Smooth muscle cell of the brain vasculature (primary cell): ENCODE results near the gene APOL2.
"Not testable (repeated sequence)": the region's sequence is repeated elsewhere in the genome, so short reads cannot be mapped to it uniquely, and the experiment has no call there.

Source experiments
- DNase-seq: peaks from one replicate; pipeline ENCODE4 v3.0.0-alpha.2; 2012; ENCODE audit warnings: low read depth, low spot score

APOL2 gene

DNA sequence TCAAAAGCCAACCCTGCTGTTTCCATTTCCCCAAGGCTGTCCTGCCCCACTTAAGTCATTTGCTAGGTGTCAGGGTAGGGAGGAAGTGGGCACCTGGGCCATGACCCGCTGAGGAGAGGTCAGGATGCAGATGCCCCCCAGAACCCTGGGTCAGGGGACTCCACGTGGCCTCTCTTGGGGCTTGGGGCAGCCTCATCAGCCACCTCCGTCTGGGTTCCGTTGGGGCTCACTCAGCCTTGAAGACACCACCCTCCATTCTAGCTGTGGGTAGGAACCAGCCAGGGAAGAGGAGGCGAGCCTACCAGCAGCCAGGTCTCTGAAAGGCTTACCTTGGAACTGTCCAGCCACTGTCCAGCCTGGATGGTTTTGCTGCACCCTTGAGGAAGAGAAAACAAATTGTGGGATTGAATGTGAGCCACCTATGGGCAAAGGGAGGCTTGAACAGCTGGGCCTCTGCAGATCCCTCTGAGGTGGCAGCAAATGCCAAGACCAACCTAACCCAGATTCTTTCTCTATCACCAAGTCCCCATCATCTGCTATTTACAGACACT lies 40.3 kb downstream of the APOL2 start:
- no peak for DNase-seq

DNA sequence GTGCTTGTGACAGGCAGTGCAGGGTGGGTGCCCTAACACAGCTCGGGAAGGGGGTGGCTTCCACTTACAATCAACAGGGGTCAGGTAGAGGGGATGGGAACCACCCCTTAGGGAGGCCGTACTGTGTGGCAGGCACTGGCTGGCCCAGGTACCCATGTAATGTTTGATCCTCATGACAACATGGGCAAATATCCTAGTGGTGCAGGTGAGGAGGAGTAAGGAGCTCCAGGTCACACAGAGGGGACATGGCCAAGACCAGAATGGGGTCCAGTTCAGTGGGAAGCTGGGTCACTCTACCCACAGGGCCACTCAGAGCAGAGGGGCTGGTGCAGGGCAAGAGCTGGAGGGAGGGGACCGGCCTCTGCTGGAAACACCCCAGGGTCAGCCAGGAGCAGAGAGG lies 40.8 kb downstream of the APOL2 start:
- no peak for DNase-seq

DNA sequence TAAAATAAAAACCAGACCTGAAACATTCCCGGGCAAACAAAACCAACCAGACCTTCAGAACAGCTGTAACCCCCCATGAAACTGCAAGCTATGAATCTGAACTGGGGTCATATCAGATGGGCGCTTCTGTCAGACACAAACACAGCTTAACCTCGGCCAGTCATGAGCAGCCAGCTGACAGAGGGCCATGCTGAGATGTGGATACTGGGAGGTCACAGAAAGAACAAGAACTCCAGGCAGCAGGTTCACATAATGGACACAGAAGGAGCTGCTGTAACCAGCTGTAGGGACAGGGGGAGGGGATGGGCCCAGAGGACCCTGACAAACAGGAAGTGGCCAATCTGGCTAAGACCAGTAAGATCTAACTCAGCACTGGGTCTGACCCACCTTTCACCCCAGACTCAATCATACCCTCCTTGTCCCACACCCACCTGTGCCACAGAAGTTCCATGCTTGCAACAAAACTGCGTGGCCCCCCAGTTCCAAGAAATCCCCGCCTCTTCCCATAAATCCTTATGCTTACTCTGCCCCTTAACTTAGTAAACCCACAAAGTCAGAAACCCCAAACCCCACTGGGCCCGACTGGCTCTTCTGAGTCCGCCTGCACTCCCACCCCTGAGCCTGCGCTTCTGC lies 41.7 kb downstream of the APOL2 start:
- no peak for DNase-seq

DNA sequence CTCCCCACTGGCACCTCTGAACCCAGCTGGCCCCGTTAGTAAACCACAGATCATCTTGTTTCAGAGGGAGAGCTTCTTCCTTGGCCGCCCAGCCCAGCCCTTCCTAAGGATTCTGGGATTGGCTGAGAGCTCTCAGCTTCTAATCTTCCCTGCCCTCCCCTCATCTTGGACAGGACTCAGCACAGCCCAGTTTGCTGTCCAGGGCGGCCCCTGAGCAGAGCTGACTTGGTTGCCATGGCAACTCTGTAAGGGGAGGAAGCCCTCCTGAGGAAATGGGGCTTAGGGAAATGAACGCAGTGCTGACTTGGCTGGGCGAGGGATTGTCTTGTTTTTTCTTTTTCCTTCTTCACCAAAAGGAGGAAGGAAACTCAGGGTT lies 42.3 kb downstream of the APOL2 start:
- no peak for DNase-seq

DNA sequence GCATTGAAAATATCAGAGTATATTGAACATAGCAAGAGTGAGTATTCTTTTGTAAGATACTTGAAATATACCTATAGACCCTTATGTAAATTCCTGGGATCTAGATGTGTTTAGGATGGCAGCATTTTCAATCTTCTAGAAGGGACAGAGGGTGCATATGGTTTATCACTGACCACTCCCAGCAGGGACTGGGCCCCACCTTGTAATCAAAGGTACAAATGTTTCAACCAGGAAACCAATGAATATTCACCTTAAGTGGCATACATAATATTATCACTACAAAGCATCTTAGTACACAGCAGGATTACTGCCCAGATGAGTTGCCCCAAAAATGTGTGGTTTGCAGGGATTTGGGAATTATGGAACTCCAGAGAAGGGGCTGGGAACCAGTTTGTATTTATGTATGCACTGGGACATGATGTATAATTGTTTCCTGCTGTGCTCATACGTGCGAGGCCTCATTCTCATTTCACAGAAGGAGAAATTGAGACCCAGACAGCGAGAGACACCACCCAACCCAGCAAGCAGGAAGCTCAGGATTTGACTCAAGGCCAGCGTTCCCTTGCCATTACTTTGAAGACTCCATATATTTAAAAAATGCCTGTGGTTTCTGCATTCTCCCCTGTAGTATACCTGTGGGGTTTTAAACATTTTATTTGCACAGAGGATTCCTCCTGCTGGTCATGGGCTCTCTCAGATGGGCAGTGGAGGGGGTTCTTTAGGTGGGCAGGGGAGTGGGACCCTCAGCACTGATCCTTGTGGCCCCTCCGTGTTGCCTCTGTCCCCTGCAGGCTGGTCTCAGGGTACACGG lies 42.9 kb downstream of the APOL2 start:
- no peak for DNase-seq

DNA sequence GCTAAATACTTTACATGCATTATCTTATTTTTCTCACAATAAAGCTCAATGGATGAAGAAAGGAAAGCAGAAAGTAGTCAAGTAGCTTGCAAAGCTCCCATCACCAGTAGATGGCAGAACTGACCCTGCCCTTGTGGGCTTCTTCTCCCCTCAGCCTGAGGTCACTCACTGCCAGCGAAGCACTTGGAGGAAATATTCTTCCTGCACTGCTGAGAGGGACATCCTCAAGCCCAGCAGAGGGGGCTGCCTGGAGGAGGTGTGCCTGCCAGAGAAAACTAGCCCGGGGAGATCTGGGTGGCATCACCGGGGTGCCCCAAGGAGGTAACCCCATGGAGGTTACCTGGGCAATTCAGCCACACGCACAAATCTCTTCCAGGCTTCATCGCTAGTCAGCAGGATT lies 44.4 kb downstream of the APOL2 start:
- DNase-seq = no peak

DNA sequence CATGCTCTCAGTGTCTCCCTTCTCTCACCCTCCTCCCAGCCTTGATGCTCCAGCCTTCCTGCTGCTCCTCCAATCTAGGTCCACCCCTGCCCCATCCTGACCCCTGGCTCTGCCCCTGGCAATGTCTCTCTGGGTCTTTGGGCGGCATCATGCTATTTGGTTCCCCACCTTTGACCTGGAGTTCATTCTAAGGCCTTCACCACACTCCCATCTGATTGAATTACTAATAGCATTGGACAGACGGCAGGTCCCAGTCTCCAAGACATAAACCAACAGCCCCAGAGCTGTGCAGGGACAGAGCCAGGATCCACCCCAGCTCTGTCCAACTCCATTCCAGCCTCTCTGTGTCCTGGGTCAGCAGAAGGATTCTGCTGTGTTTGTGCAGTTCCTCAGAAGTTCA lies 44.9 kb downstream of the APOL2 start:
- DNase-seq = no peak

DNA sequence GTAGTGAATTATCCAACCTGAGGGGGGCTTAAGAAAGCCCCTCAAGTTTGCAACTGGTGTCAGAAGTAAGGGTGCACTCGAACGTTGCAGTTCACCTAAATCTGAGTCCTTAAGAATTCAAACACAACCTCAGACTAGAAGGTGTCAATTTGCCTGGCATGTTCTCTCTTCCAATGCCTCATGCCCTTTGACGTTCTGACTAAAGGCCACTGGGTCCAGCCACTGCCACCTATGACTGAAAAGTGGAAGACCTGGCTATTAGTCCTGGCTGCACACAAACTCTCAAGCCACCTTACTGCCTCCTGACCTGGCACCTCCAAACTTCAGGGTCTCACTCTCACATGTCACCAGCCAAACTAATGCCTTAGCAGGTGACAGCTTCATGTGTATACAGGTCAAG lies 45.8 kb downstream of the APOL2 start:
- DNase-seq = no peak

DNA sequence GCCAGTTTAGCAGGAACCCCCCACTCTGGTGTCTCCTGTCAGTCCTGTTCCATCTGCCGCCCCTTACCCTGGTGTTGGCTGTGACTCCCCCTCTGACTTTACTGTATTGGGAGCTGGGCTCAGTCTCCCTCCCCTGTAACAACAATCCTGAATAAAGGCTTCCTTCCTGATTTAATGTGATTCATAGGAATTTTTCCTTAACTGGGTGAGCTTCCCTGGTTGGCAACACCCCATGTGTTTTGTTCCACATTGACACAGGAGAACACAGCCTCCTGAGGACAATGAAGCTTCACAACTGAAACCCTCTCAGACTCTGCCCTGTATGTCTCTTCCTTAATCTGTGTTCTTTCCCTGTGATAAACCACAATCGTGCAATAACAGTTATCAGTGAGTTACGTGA lies 46.2 kb downstream of the APOL2 start:
- DNase-seq = no peak

DNA sequence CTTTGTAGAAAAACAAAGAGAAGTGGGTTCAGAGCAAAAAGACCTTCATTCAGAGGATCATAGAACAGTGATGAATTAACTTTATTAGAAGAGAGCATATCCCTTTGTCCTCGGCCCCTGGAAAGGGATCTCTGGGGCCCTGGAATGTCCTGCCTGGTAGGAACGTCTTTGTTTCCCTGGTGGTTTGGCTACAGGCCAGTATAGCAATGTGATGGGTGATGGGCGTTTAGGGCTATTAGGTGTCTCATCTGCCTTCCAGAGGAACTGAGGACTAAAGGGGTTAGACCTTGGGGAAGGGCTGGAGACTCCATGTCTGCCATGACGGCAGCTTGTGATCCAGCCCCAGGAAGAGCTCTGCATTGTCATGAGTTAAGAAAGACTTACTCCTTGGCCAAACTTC lies 46.8 kb downstream of the APOL2 start:
- no peak for DNase-seq

DNA sequence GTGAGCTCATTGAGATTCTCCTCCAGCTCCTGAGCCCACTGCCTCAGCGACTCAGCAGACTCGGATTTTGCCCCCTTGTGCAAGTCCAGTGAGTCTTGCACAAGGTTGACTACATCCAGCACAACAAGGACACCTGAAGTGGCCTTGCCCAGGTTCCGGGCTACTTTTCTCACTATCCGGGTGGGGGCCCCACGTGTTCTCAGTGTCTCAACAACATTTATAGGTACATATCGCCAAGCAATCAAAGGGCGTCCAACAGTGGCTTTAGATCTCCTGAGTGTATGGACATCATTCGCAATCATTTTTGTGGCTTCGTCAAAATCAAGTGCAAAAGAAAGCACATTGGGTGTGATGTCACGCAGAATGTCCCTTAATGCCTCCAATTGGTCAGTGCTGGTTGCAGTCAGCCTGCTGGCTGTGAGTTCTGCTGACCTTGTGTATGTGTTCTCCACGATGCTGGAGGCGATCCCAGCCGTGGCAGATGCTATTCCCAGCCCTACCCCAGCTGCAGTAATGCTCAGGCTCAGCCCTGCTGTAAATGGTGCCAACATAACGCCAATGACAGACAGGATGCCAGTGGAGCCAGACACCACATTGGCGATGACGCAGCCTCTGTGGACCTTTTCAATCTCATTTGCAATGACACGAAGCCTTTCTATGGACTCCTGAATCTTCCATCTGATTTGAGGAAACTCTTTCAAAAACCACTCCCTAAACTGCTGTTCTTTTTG lies 48.1 kb downstream of the APOL2 start:
- DNase-seq = no peak

DNA sequence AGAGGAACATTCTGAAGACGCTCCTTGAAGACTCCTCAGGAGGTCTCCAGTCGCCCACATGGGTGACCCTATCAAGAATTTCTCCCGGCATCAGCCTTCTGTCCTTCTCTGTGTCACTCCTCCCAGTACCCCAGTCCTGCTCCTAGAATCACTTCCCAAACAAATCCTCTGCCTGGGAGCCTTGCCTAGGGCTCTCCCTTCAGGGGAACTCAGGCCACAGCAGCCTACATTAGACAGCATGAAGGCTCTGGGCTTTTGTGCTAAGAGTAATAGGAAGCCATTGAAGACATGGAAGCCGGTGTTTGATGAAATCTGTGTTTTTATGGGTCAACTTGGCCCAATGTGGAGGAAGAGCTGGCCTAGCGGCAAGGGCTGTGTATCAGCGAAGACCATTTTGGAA lies 51.5 kb downstream of the APOL2 start:
- DNase-seq = not testable (repeated sequence)

DNA sequence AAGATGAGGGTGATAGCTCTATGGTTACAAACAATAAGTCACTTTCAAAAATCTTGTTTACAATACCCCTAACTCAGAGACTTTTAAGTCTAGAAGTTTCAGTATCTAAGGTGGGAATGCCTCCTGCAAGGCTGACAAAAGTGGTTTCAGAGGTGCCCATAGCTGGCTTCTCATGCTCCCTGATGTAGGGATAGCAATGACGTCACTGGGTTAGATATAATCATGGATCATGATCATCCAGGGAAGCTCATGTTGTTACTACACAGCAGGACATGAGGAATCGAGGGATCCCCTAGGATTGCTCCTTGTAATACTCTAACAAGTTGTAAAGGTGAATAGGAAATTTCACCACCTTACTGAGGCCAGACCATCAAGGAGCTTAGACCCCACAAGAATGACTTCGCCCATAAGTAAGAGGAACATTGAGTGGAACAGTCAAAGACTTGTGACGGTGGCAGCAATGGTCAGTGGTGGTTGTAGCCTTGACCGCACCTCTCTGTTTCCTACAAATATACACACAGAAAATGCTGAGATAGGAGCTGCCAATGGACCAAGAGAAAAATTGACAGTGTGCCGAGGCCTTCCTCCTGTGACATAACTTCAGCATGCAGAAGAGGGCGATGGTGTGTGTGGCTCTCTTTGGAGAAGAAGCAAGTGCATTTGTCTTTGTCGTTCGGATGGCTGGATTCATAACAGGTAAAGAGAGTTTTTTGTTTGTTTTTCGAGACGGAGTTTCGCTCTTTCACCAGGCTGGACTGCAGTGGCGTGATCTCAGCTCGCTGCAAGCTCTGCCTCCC lies 53.3 kb downstream of the APOL2 start:
- DNase-seq = no peak

DNA sequence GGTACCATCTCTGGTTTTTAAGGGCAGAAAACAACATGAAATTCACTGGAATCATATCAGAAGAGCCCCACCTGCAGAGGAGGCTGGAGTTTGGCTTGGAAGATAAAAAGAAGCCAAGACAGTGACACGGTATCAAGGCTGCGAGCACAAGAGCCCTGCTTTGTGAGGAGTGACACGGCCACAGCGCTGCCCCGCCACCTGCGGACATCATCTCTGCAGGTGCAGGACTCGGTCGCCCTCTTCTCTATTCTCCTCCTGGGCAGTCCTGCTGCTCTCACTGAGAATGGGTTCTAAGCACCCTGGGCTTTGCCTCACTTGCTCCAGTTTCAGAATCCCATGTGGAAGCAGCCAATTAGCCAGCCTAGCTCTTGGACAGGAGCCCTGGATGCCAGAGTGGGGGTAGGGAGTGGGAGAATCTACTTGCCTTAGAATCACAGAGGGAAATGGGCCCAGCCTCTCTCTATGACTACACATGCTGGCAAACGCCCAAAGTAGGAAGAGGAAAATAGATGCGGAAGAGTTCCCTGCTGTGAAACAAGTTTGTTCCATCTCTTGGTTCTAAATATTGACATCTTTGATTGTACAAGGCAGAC lies 54.8 kb downstream of the APOL2 start:
- no peak for DNase-seq

DNA sequence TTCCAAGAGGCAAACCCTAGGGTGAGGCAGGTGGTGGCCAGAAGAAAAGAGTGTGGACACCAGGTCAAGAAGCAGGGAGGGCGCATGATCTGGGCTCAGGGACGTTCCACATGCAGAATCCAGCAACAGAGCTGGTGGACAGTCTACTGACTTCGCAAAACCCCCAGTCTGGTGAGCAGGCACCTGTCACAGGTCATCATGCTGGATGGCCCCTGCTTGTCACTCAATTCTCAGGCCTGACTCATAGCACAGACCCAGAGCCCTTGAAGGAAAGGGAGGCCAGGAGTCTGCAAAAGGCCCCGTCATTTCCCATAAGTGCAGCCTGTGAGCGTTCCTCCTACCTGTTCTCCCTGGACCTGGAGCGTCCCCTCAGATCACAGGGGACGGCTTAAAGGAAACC lies 55.9 kb downstream of the APOL2 start:
- no peak for DNase-seq

DNA sequence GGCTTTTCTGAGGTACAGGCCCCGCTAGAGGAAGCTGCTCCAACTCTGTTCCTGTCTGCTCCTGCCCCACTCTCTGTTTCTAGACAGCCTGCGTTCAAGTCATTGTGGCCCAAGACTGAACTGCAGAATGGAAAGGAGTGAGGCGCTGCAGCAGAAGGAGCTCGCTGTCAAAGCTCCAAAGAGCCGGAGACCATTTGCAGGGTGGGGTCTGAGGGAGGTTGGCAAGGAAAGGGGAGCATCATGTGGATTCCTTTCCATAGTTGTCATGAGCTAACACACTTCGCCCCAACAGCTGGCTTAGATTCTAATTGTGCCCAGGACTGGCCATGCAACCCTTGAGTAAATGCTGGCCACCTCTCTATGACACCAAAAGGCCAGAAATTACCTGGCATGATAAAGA lies 56.5 kb downstream of the APOL2 start:
- no peak for DNase-seq

DNA sequence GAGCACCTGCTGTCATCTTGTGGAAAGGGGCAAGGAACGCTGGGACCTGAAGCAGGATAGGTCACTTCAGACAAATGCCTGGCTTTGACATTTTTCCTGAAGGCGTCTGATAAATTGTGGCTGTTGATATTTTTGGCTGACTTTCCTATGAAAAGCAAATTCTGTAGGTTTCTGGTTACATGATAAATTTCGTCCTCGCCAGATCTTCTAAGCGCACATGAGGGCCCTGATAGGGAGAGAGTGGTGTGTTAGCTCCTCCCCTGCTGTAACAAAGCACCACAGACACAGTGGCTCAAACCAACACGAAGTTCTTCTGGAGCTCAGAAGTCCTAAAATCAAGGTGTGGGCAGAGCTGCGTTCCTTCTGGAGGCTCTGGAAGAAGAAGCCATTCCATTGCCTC lies 57.3 kb downstream of the APOL2 start:
- no peak for DNase-seq

DNA sequence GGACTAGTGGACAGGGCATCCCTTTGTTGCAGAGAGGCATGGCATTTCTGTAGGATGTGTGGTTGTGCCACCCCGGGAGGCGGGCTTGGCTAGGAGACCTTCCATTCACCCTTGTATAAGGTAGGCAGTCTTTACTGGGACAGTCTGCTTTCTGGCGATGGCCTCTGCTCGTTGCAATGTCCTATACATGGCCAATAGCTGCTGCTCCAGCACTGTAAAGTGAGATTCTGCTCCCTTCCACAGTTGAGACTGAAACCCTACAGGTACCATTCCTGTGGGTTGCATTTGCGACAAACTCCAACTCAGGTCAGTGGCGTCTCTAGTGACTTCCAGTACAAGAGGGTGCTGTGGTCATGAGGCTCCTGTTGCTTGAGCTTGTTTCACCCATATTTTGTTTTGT lies 58.4 kb downstream of the APOL2 start:
- no peak for DNase-seq

DNA sequence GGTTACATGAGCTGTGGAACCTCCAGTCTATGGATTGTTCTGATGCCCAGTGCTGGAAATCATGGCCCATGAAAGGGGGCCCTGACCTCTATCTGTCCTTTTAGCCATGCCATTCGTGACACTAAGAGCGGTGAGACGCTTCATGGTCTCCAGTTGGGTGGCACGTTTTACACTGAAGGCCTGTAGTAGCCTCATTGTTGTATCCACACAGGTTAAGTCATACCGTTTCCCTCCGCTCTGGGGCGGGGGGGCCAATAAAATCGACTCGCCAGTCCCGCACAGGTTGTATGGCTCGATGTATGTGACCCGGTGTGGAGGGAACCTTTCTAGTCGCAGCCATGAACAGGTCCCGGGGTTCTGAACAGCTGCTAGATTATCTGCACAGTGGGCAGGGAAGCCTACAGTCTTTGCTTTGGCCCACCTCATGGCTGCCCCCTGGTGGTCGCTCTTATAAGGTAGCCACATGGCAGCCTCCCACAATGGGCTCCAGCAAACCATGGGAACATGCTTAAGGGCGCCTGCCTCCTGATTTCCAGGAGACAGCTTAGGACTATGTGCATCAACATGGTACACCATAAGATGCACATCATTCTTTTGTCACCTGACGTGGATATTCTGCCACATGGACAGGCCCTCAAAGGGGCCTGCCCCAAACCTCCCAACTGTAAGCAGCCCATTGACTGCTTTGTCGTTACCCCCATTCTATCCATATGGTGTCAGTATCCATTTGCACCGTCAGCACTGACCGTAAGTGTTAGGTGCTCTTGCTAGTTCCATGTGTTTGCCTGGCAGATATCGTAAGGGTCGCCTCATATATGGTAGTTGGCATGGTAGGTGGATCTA lies 59.1 kb downstream of the APOL2 start:
- peak; percentile 51 for DNase-seq

DNA sequence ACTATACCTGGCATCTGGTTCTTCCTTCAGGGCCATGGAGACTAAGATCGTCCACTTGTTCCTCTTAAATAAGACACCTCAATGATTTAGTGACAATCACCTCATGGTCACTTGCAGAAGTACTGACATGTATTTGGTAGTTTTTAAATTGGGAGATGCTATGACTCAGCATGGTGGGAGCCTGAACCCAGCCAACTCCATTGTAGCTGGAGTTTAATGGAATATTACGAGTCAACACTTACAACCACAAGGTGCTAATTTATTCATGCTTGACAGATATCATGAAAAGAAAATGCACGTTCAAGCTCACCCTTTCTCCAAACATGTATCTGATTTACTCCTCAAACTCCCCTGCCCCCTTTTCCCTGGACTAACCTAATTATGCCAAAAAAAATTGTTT lies 62.2 kb downstream of the APOL2 start:
- DNase-seq = no peak
